H1 (cell line): ENCODE measurements around the gene CAVIN4. TPM values are rescaled to one million over a fixed set of nuclear protein-coding genes. Genes with fewer than 3 reads are reported as not detected.

Experiments used
- CTCF ChIA-PET: fragments of 300-600 bp; sonication (Branson Sonifier 250); formaldehyde crosslinking; loops from one replicate; lab custom pipeline; 2021; ENCODE audit not compliant: partially characterized antibody; lab: Charles Lee
- POLR2A ChIA-PET: fragments of 300-600 bp; sonication (Branson Sonifier 250); formaldehyde crosslinking; loops from one replicate; lab custom pipeline; 2021; ENCODE audit warnings: inconsistent platforms; ENCODE audit not compliant: partially characterized antibody; lab: Charles Lee
- DNase-seq, 2 experiments: peaks; one replicate each; pipeline versions ENCODE4 v3.0.0 to v3.0.0-alpha.2; 2010 to 2022; ENCODE audit warnings: low spot score in 2 of 2, low read depth in 1 of 2, mixed read lengths in 1 of 2
- FAIRE-seq: peaks from 2 replicates; lab custom pipeline; 2011; peaks lifted over from hg19 to GRCh38; lab: Jason Lieb, UNC
- H2AFZ ChIP-seq: 2 replicates; pipeline ENCODE4 v1.8.1; 2012; ENCODE audit warnings: low read length, inconsistent platforms
- H2AK5ac ChIP-seq: 2 replicates; pipeline ENCODE4 v1.6.1; 2013; ENCODE audit warnings: low read depth, low read length
- H2BK120ac ChIP-seq: replicated peaks from 2 replicates; pipeline ENCODE3; 2013; ENCODE audit warnings: low read depth, low read length, inconsistent platforms
- H2BK12ac ChIP-seq: 2 replicates; pipeline ENCODE4 v1.6.1; 2013; ENCODE audit warnings: low read depth, low read length
- H2BK15ac ChIP-seq: 2 replicates; pipeline ENCODE4 v1.6.1; 2013; ENCODE audit warnings: low read length
- H2BK20ac ChIP-seq: 2 replicates; pipeline ENCODE4 v1.6.1; 2013; ENCODE audit warnings: low read length
- H2BK5ac ChIP-seq: 2 replicates; pipeline ENCODE4 v1.6.1; 2013; ENCODE audit warnings: low read depth, low read length
- H3K14ac ChIP-seq: 2 replicates; pipeline ENCODE4 v1.6.1; 2013; ENCODE audit warnings: inconsistent platforms; ENCODE audit not compliant: insufficient read length
- H3K18ac ChIP-seq: 2 replicates; pipeline ENCODE4 v1.6.1; 2013; ENCODE audit warnings: low read length; ENCODE audit errors: extremely low read depth
- H3K23ac ChIP-seq: 2 replicates; pipeline ENCODE4 v1.6.1; 2013; ENCODE audit warnings: inconsistent platforms; ENCODE audit not compliant: insufficient read length
- H3K23me2 ChIP-seq: 2 replicates; pipeline ENCODE4 v1.6.1; 2013; ENCODE audit warnings: low read depth, low read length
- H3K27ac ChIP-seq: 2 replicates; pipeline ENCODE4 v1.6.1; 2011; ENCODE audit warnings: low read depth, low read length, inconsistent platforms
- H3K27me3 ChIP-seq, 4 experiments: replicated peaks in 1 of 4; 1 replicate in 1 of 4; 2 replicates in 3 of 4; pipeline versions ENCODE4 v1.6.1 to v1.8.1; 2011 to 2013; ENCODE audit warnings: low read length in 3 of 4, mild to moderate bottlenecking in 3 of 4, inconsistent platforms in 2 of 4, mixed read lengths in 2 of 4, moderate library complexity in 1 of 4; ENCODE audit not compliant: control insufficient read depth in 3 of 4, insufficient read depth in 3 of 4; ENCODE audit errors: extremely low read depth in 1 of 4
- H3K36me3 ChIP-seq, 4 experiments: 2 replicates each; pipeline versions ENCODE4 v1.6.1 to v1.8.1; 2011 to 2013; ENCODE audit warnings: mild to moderate bottlenecking in 4 of 4, low read length in 3 of 4, moderate library complexity in 2 of 4, control low read depth in 1 of 4, inconsistent platforms in 1 of 4; ENCODE audit not compliant: insufficient read depth in 4 of 4, control insufficient read depth in 2 of 4
- H3K4ac ChIP-seq: replicated peaks from 2 replicates; pipeline ENCODE3; 2013; ENCODE audit warnings: low read length, low read depth, mixed read lengths, inconsistent platforms; ENCODE audit not compliant: insufficient read length
- H3K4me1 ChIP-seq, 4 experiments: replicated peaks in 1 of 4; 1 replicate in 1 of 4; 2 replicates in 3 of 4; pipeline versions ENCODE4 v1.6.1 to v1.8.1; 2011 to 2013; ENCODE audit warnings: low read length in 3 of 4, inconsistent platforms in 2 of 4, mixed read lengths in 1 of 4; ENCODE audit not compliant: insufficient read depth in 4 of 4, control insufficient read depth in 3 of 4
- H3K4me2 ChIP-seq, 2 experiments: 2 replicates each; pipeline versions ENCODE4 v1.6.1 to v1.8.1; 2011 to 2013; ENCODE audit warnings: low read depth in 2 of 2, low read length in 2 of 2, control low read depth in 1 of 2, inconsistent platforms in 1 of 2, mild to moderate bottlenecking in 1 of 2; ENCODE audit not compliant: insufficient read depth in 1 of 2
- H3K4me3 ChIP-seq, 4 experiments: fragments of 200-600, 300-600 bp in 1 of 4; sonication (generic), shearing (Covaris generic), sonication (Bioruptor Twin) in 1 of 4; 2 replicates each; pipeline versions ENCODE4 v1.5.1 to v1.8.1; 2011 to 2016; ENCODE audit warnings: low read length in 4 of 4, low read depth in 3 of 4, control low read depth in 2 of 4, inconsistent platforms in 2 of 4, mild to moderate bottlenecking in 2 of 4, mixed read lengths in 1 of 4, moderate library complexity in 1 of 4; ENCODE audit not compliant: insufficient read depth in 2 of 4; ENCODE audit errors: extremely low read depth in 1 of 4
- H3K56ac ChIP-seq: replicated peaks from 2 replicates; pipeline ENCODE3; 2013; ENCODE audit warnings: low read depth, mild to moderate bottlenecking, mixed read lengths, low read length, inconsistent platforms; ENCODE audit not compliant: insufficient read length
- H3K79me1 ChIP-seq: 2 replicates; pipeline ENCODE4 v1.6.1; 2013; ENCODE audit warnings: low read depth, low read length, control low read depth
- H3K79me2 ChIP-seq, 2 experiments: 2 replicates each; pipeline versions ENCODE4 v1.6.1 to v1.8.1; 2012 to 2013; ENCODE audit warnings: low read length in 2 of 2, mild to moderate bottlenecking in 2 of 2, inconsistent platforms in 1 of 2; ENCODE audit not compliant: insufficient read depth in 2 of 2, control insufficient read depth in 1 of 2
- H3K9ac ChIP-seq, 4 experiments: replicated peaks in 1 of 4; 1 replicate in 1 of 4; 2 replicates in 3 of 4; pipeline versions ENCODE4 v1.6.1 to v1.8.1; 2011 to 2013; ENCODE audit warnings: low read depth in 3 of 4, low read length in 3 of 4, control low read depth in 2 of 4, mild to moderate bottlenecking in 2 of 4, moderate library complexity in 2 of 4, inconsistent platforms in 1 of 4; ENCODE audit errors: extremely low read depth in 1 of 4
- H3K9me3 ChIP-seq, 2 experiments: 2 replicates each; pipeline versions ENCODE4 v1.6.1 to v1.8.1; 2012 to 2013; ENCODE audit warnings: mild to moderate bottlenecking in 2 of 2, moderate library complexity in 2 of 2, control low read depth in 1 of 2, inconsistent platforms in 1 of 2, low read depth in 1 of 2, low read length in 1 of 2, mixed read lengths in 1 of 2; ENCODE audit not compliant: insufficient read depth in 2 of 2
- H4K20me1 ChIP-seq, 2 experiments: replicated peaks in 1 of 2; 2 replicates each; pipeline versions ENCODE3 to v1.8.1; 2011 to 2013; ENCODE audit warnings: inconsistent platforms in 2 of 2, low read length in 2 of 2, mild to moderate bottlenecking in 1 of 2; ENCODE audit not compliant: insufficient read depth in 2 of 2, control insufficient read depth in 1 of 2
- H4K5ac ChIP-seq: 2 replicates; pipeline ENCODE4 v1.6.1; 2013; ENCODE audit warnings: low read length, low read depth, mixed read lengths, inconsistent platforms; ENCODE audit not compliant: insufficient read length
- H4K8ac ChIP-seq: 2 replicates; pipeline ENCODE4 v1.8.0; 2013; ENCODE audit warnings: mild to moderate bottlenecking, moderate library complexity, low read length, inconsistent platforms; ENCODE audit not compliant: insufficient read depth; ENCODE audit errors: extremely low read depth
- H4K91ac ChIP-seq: replicated peaks from 2 replicates; pipeline ENCODE3; 2013; ENCODE audit warnings: low read length, mixed read lengths, inconsistent platforms; ENCODE audit not compliant: insufficient read length
- CEBPB ChIP-seq: IDR thresholded peaks from 2 replicates; pipeline ENCODE4 v1.6.1; 2012; ENCODE audit warnings: low read depth, low read length
- CHD1 ChIP-seq: IDR thresholded peaks from 2 replicates; pipeline ENCODE4 v1.6.1; 2012; ENCODE audit warnings: low read depth, low read length, improper control_type of control experiment
- EP300 ChIP-seq, 2 experiments: IDR thresholded peaks; 1 replicate in 1 of 2; 2 replicates in 1 of 2; pipeline ENCODE4 v1.6.1; 2011 to 2012; ENCODE audit warnings: low read depth in 2 of 2, low read length in 2 of 2, mild to moderate bottlenecking in 2 of 2, borderline replicate concordance in 1 of 2, inconsistent platforms in 1 of 2, moderate library complexity in 1 of 2
- GABPA ChIP-seq: IDR thresholded peaks from 2 replicates; pipeline ENCODE4 v1.6.1; 2011; ENCODE audit warnings: mild to moderate bottlenecking, low read length, moderate library complexity, borderline replicate concordance; ENCODE audit not compliant: insufficient read depth
- HDAC6 ChIP-seq: IDR thresholded peaks from one replicate; pipeline ENCODE4 v1.7.1; 2012; ENCODE audit warnings: low read depth, mild to moderate bottlenecking, inconsistent platforms, low read length, moderate library complexity
- KDM1A ChIP-seq: fragments of 200-600, 300-600 bp; sonication (generic); IDR thresholded peaks from 2 replicates; pipeline ENCODE4 v1.7.1; 2016; ENCODE audit warnings: mild to moderate bottlenecking, low read length, borderline replicate concordance
- KDM4A ChIP-seq: IDR thresholded peaks from one replicate; pipeline ENCODE4 v1.7.1; 2012; ENCODE audit warnings: low read depth, mild to moderate bottlenecking, moderate library complexity, low read length, inconsistent platforms; ENCODE audit not compliant: severe bottlenecking
- PHF8 ChIP-seq: fragments of 200-600 bp; sonication (generic); conservative IDR thresholded peaks from 2 replicates; pipeline ENCODE4 v1.7.1; 2012; ENCODE audit warnings: low read depth, mild to moderate bottlenecking, inconsistent platforms, low read length, moderate library complexity
- RAD21 ChIP-seq, 2 experiments: IDR thresholded peaks in 1 of 2; conservative IDR thresholded peaks in 1 of 2; 2 replicates each; pipeline ENCODE4 v1.6.1; 2011; ENCODE audit warnings: low read depth in 2 of 2, low read length in 2 of 2, improper control_type of control experiment in 1 of 2, inconsistent platforms in 1 of 2, mild to moderate bottlenecking in 1 of 2, moderate library complexity in 1 of 2
- SUZ12 ChIP-seq: fragments of 200-600 bp; sonication (generic); IDR thresholded peaks from 2 replicates; pipeline ENCODE4 v1.6.1; 2012; ENCODE audit warnings: mild to moderate bottlenecking, inconsistent platforms, low read length, moderate library complexity, mixed read lengths
- YY1 ChIP-seq: IDR thresholded peaks from 2 replicates; pipeline ENCODE4 v1.6.1; 2011; ENCODE audit warnings: low read depth, mild to moderate bottlenecking, low read length
- WGBS, 2 experiments: shearing (Covaris generic) in 1 of 2; methylation state at CpG; one replicate each; pipeline versions ENCODE4 v1.1.6 to v1.1.7; 2013 to 2015; ENCODE audit warnings: low lambda C conversion rate in 2 of 2, mixed read lengths in 2 of 2, inconsistent platforms in 1 of 2, low coverage in 1 of 2, missing lambda C conversion rate in 1 of 2; ENCODE audit not compliant: insufficient replicate concordance in 2 of 2, insufficient coverage in 1 of 2, insufficient read length in 1 of 2; ENCODE audit errors: extremely low coverage in 1 of 2, missing lambda C conversion rate in 1 of 2; 5-methylcytosine and 5-hydroxymethylcytosine counted together
- polyA plus RNA-seq, 7 experiments: library from polyadenylated mRNA; depleted of rRNA in 3 of 7; stranded (reverse) in 5 of 7; unstranded in 2 of 7; fragments of >200 nt in 5 of 7; fragments of 200-250 nt in 2 of 7; gene quantifications; 1 replicate in 5 of 7; 2 replicates in 1 of 7; 4 replicates in 1 of 7; pipeline versions ENCODE4 v1.2.1 to v1.2.3, GENCODE V29; 2011 to 2013; ENCODE audit warnings: missing spikeins in 2 of 7, mixed read lengths in 2 of 7
- total RNA-seq: library from RNA; stranded (reverse); fragmentation: NEBNext Ultra II Directional; extraction: Animal tissue kit (Norgen Biotek cat#: 25700); gene quantifications from 2 replicates; pipeline ENCODE4 v1.2.1, GENCODE V29; 2021
- TF ChIP-seq, protein P1 (sequence below): IDR thresholded peaks from 2 replicates; pipeline ENCODE4 v1.6.1; 2011; ENCODE audit warnings: low read depth, mild to moderate bottlenecking, low read length; ENCODE audit not compliant: insufficient read depth
- TF ChIP-seq, protein P2 (sequence below): IDR thresholded peaks from 2 replicates; pipeline ENCODE4 v1.6.1; 2012; ENCODE audit warnings: inconsistent platforms

The CAVIN4 gene
- total and polyA plus RNA-seq, 2 of the 8 experiments (the other 6 are each of a cell fraction or from before 2014, with no cell fraction given) = 2.3 to 9.1 TPM

GRCh38 chr9:100619665-100620064, 41.8 kb downstream of the CAVIN4 start:
- no peak for DNase-seq
- CTCF ChIA-PET = interaction anchor here (0.9 to 4.0 kb wide), 6 partner anchors 10 to 81 kb away, joined by 3 to 31 read pairs (median 4); no protein-coding TSS in a partner anchor
- H3K4me2 ChIP-seq = no peak overlapping the region
- TF ChIP-seq KDM1A (no peak), CHD1 (no peak), GABPA (no peak), EP300 (IDR thresholded peaks at IDR 0.05; ENCODE audit: borderline replicate concordance in 1 of 2, low read depth in 2 of 2, low read length in 2 of 2) (no peak), PHF8 (no peak), CEBPB (no peak), SUZ12 (no peak), RAD21 (IDR thresholded peaks at IDR 0.05 in 1 of 2, conservative IDR thresholded peaks at IDR 0.05 in 1 of 2; ENCODE audit: low read depth in 2 of 2, low read length in 2 of 2) (no peak), YY1 (no peak), HDAC6 (no peak), KDM4A (no peak)
- TF ChIP-seq, protein P1, sequence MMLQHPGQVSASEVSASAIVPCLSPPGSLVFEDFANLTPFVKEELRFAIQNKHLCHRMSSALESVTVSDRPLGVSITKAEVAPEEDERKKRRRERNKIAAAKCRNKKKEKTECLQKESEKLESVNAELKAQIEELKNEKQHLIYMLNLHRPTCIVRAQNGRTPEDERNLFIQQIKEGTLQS = no peak
- TF ChIP-seq, protein P2, sequence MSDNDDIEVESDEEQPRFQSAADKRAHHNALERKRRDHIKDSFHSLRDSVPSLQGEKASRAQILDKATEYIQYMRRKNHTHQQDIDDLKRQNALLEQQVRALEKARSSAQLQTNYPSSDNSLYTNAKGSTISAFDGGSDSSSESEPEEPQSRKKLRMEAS = no peak

More at GRCh38 chr9:100619665-100620064, 41.8 kb downstream of the CAVIN4 start:
- H4K91ac ChIP-seq = no peak overlapping the region
- H3K9ac ChIP-seq = no peak overlapping the region
- no peak overlapping the region for H2BK5ac ChIP-seq
- no peak overlapping the region for H3K27ac ChIP-seq
- H4K5ac ChIP-seq = no peak overlapping the region
- no peak overlapping the region for H3K14ac ChIP-seq
- H2BK15ac ChIP-seq = no peak overlapping the region
- H3K9me3 ChIP-seq = no peaks in the 10 kb centered on the region
- no peaks in the 10 kb centered on the region for H3K36me3 ChIP-seq
- no peak overlapping the region for H2BK20ac ChIP-seq
- H2BK12ac ChIP-seq = no peak overlapping the region; the same call in 1 of the 2 replicates
- no peak overlapping the region for H3K4me3 ChIP-seq
- H2AK5ac ChIP-seq = no peak overlapping the region
- H3K23ac ChIP-seq = no peak overlapping the region
- no peaks in the 10 kb centered on the region for H3K23me2 ChIP-seq
- H3K18ac ChIP-seq = no peak overlapping the region
- H3K56ac ChIP-seq = no peak overlapping the region
- no peak overlapping the region for H2AFZ ChIP-seq
- no peak for FAIRE-seq
- H3K79me1 ChIP-seq = no peaks in the 10 kb centered on the region
- H4K20me1 ChIP-seq = no peaks in the 10 kb centered on the region
- no peak overlapping the region for H4K8ac ChIP-seq
- H2BK120ac ChIP-seq = no peak overlapping the region
- no peaks in the 10 kb centered on the region for H3K27me3 ChIP-seq
- no peaks in the 10 kb centered on the region for H3K4me1 ChIP-seq
- no peak overlapping the region for H3K4ac ChIP-seq
- H3K79me2 ChIP-seq = no peaks in the 10 kb centered on the region
- WGBS, 2 experiments = 74% methylated on average over 5 of the region's 5 CpGs; no CpG with 5 or more reads in 1 of the 2 experiments
- POLR2A ChIA-PET = interaction anchor here (1.9 kb wide), 1 partner anchor 18 kb away, joined by 4 read pairs; no protein-coding TSS in a partner anchor
